ENCODE data around the gene MAP3K2. TPM values are rescaled to one million over a fixed set of nuclear protein-coding genes. Genes with fewer than 3 reads are reported as not detected.
A peak's percentile ranks its signal among the peaks of the same experiment; 100 is the strongest.

MAP3K2 gene
- total and polyA plus RNA-seq, 2 experiments from 2014 or later, result 10.2 to 23.5 TPM

- Histone ChIP-seq H4K20me1 (replicated peaks; ENCODE audit: insufficient read depth) (no peaks in the 10 kb centered on the region; the same call in 1 of the 2 replicates), H3K9me2 (ENCODE audit: insufficient read depth) (no peaks in the 10 kb centered on the region), H3K27ac (ENCODE audit: low read depth) (no peak overlapping the region), H3K4me2 (no peak overlapping the region), H3K27me3 (ENCODE audit: insufficient read depth) (peaks cover 20% of the 10 kb centered on the region), H2AFZ (0 out of 2 replicates have a peak overlapping the region, but pooled peaks have one; percentile 21), H3K36me3 (ENCODE audit: insufficient read depth) (no peaks in the 10 kb centered on the region), H3F3A (replicated peaks; ENCODE audit: low read depth) (peaks cover 8% of the 10 kb centered on the region; the same call in 1 of the 2 replicates), H3K4me3 (no peak overlapping the region), H3K79me2 (replicated peaks; ENCODE audit: insufficient read depth) (no peaks in the 10 kb centered on the region), H3K4me1 (ENCODE audit: insufficient read depth) (peaks cover 8% of the 10 kb centered on the region)
- no peak for DNase-seq (ENCODE audit: low spot score)
- TF ChIP-seq JUNB (IDR thresholded peaks at IDR 0.05; ENCODE audit: unreplicated experiment), result no peak
- TF ChIP-seq ETS1 (IDR thresholded peaks at IDR 0.05), result no peak
- no peak for TF ChIP-seq ZNF114 (CRISPR knock-in tag; IDR thresholded peaks at IDR 0.05)
- TF ChIP-seq POLR2AphosphoS5 (IDR thresholded peaks at IDR 0.05; ENCODE audit: low read depth), result no peak
- no peak for TF ChIP-seq CREB1 (CRISPR knock-in tag; IDR thresholded peaks at IDR 0.05; ENCODE audit: low read depth)
- TF ChIP-seq EZH2 (IDR thresholded peaks at IDR 0.05; ENCODE audit: low read depth, unreplicated experiment), result no peak
- no peak for TF ChIP-seq CTCF (conservative IDR thresholded peaks at IDR 0.05; ENCODE audit: low read depth in 2 of 2)
- no peak for TF ChIP-seq EZH2phosphoT487 (IDR thresholded peaks at IDR 0.05; ENCODE audit: unreplicated experiment)
- no peak for TF ChIP-seq REST (IDR thresholded peaks at IDR 0.05; ENCODE audit: unreplicated experiment)
- no peak for TF ChIP-seq ZNF462 (CRISPR knock-in tag; IDR thresholded peaks at IDR 0.05)
- no peak for TF ChIP-seq ZNF331 (CRISPR knock-in tag; IDR thresholded peaks at IDR 0.05; ENCODE audit: low read depth)
- no peak for TF ChIP-seq STAT1 (IDR thresholded peaks at IDR 0.05; ENCODE audit: unreplicated experiment)
- no peak for TF ChIP-seq NANOG (IDR thresholded peaks at IDR 0.05; ENCODE audit: borderline replicate concordance)
- H3K4me3 Mint-ChIP-seq, result no peak overlapping the region
- ATAC-seq, result no peak
- H3K27ac Mint-ChIP-seq, result no peak overlapping the region
- H3K9me3 Mint-ChIP-seq, result peaks cover 4% of the 10 kb centered on the region; the same call in 2 of the 3 replicates
- H3K27me3 Mint-ChIP-seq (ENCODE audit: insufficient read depth, low read depth, poor library complexity), result peaks cover 18% of the 10 kb centered on the region
- peaks cover 7% of the 10 kb centered on the region; the same call in 1 of the 3 replicates for H3K36me3 Mint-ChIP-seq (ENCODE audit: low read depth)
- peaks cover 11% of the 10 kb centered on the region for H3K4me1 Mint-ChIP-seq
These were observed 24.0 kb upstream of the MAP3K2 start for GRCh38 chr2:127411653-127412369.
